Measurements from ENCODE around the gene SMCR8. TPM values are rescaled to one million over a fixed set of nuclear protein-coding genes. Genes with fewer than 3 reads are reported as not detected.
"Not testable (repeated sequence)": the region's sequence is repeated elsewhere in the genome, so short reads cannot be mapped to it uniquely, and the experiment has no call there.

SMCR8 gene
- total RNA-seq, 1 donor from 2014 or later: 10.8 TPM

DNA sequence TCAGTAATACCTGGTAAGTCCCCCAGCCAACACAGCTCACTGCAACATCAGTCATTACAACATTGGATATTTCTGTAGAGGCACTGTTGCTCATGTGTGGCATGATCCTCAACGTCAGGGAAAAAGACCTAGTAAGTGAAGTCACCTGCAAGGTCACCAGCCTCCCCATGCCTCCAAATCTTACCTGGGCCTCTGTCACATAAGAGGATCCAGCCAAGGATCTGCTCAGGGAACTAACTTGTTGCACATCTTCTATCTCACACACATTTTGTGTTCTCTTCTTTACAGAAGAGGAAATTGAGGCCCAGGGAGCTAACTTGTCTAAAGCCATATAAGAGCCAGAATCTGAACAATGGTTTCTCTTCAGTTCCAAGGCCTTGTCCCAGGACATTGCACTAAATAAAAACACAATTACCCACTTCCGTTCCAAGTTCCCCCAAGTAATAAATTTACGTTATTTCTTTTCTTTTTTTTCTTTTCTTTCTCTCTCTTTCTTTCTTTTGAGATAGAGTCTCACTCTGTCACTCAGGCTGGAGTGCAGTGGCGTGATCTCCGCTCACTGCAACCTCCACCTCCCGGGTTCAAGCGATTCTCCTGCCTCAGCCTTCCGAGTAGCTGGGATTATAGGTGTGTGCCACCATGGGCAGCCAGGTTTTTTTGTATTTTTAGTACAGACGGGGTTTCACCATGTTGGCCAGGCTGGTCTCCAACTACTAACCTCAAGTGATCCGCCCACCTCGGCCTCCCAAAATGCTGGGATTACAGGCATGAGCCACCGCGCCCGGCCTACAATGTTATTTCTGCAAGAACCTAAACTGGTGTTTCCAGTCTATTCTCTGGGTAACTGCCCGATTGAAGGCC is 47.0 kb downstream of the SMCR8 start:
- no peak for DNase-seq (ENCODE audit: low read depth)

DNA sequence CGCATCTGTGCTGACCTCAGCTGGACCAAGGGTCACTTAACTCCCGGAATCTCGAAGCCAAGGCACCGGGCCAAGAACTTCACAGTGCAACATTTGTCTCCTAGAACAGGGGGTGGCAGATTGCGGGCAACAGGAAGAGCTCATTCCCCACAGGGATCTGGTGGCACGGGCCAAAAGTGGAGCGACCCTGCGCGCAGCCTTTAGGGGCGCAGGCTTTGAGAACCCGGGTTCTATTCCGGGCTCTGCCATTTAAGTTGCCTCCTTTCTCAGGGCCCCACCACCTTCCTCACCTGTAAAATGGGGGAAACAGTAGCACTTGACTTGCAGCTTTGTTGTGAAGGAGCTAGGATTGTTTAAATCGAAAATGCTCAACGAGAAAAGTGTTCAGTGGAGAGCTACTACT is 47.6 kb downstream of the SMCR8 start:
- peak; percentile 80 for DNase-seq (ENCODE audit: low read depth)

DNA sequence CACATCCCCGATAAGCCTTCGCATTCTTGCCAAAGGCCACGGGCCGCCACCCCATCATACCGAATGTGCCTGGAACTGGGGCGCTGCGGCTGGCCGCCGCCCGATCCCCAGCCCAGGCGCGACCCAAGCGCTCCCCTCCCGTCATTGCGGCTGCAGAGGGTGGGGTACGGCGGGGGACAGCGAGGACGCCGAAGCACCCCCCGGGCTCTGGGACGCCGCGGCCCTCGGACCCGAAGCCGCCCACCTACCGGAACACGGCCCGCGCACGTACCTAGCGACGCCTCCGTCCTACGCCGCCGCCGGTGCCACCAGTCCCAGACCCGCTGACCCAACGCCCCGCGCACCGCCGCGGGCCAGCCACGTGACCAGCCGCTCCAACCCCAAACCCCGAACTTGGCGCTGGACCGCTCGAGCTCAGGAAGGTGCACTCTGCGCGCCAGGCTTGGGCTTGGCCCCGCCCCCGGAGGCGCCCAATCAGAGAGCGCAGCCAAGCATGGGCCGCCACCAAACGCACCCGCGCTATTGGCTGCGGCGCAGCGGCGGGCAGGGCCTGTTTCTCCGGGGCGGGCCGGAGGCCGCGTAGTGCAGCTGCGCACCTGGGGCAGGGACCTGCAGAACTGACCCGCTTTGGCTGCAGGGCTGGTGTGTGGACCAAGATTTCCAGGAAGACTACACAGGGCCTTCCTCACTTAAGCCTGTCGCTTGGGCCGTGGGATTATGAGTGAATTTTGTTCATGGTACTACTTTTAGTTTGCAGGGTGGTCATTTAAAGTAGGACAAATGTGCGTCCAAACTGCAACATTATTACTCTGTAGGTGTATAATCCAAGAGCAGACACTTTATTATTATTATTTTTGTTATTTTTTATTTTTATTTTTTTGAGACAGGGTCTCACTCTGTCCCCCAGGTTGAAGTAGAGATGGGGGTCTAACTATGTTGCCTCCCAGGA is 48.3 kb downstream of the SMCR8 start, which contains the start of gene SHMT1:
TSS of gene SHMT1 (minus strand) at position 450 of the 949 bp plus-strand sequence. CDS start 7,569 bp downstream, outside the sequence.
- DNase-seq (ENCODE audit: low read depth): peak; percentile 88

DNA sequence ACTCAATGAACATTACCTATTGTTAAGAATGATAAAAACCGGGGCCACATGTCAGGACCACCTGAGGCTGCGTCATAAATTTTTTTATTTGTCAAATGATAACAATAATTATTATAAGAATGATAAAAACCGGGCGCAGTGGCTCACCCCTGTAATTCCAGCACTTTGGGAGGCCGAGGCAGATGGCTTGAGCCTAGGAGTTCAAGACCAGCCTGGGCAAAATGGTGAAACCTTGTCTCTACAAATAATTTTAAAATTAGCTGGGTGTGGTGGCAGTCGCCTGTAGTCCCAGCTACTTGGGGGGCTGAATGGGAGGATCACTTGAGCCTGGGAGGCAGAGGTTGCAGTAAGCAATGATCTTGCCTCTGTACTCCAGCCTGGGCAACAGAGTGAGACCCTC is 49.1 kb downstream of the SMCR8 start:
- no peak for DNase-seq (ENCODE audit: low read depth)

DNA sequence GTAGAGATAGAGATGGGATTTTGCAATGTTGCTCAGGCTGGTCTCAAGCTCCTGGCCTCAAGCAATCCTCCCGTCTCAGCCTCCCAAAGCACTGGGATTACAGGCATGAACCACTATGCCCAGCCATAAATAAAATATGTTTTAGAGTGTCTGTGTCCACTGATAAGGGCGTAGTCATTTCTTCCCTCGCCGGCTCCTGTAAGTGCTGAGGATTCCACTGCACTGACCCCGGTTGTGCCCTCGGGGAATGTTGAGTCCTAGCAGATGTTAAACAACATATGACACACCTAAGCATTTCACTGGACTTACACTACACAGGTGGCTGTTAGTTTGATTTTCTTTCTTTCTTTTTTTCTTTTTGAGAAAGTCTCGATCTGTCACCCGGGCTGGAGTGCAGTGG is 53.9 kb downstream of the SMCR8 start:
- DNase-seq (ENCODE audit: low read depth): no peak

DNA sequence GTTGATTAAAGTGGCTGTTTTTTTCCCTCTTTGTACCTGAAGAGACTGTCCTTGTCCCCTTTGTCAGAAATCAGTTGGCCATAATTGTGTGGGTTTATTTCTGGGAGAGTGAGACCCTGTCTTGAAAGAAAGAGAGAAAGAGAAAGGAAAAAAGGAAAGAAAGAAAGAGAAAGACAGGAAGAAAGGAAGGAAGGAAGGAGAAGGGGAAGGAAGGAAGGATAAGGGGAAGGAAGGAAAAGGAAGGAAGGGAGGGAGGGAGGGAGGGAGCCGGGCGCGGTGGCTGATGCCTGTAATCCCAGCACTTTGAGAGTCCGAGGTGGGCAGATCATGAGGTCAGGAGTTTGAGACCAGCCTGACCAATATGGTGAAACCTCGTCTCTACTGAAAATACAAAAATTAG is 55.7 kb downstream of the SMCR8 start:
- no peak for DNase-seq (ENCODE audit: low read depth)

DNA sequence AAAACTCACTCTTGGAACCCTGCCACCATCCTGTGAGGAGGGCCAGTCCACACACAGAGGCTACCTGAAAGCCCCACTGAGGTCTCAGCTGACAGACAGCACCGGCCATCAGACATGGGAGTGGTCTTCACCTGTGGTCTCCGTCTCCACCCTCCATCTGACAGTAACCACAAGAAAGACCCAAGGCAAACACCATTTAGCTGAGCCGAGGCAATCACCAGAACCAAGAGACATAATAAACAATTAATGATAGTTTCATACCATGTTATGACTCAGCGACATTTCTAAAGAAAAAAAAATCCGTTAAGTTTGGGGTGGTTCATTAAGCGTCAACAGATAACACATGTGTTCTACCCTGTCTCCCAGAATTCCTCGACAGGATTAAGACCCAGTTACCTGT is 56.4 kb downstream of the SMCR8 start:
- DNase-seq (ENCODE audit: low read depth): no peak

DNA sequence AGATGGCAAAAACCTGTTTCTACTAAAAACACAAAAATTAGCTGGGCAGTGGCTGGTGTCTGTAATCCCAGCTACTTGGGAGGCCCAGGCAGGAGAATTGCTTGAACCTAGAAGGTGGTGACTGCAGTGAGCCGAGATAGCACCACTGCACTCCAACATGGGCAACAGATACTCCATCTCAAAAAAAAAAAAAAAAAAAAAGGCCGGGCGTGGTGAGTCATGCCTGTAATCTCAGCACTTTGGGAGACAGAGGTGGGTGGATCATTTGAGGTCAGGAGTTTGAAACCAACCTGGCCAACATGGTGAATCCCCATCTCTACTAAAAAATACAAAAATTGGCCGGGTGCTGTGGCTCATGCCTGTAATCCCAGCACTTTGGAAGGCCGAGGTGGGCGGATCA is 58.1 kb downstream of the SMCR8 start:
- not testable (repeated sequence) for DNase-seq (ENCODE audit: low read depth)

DNA sequence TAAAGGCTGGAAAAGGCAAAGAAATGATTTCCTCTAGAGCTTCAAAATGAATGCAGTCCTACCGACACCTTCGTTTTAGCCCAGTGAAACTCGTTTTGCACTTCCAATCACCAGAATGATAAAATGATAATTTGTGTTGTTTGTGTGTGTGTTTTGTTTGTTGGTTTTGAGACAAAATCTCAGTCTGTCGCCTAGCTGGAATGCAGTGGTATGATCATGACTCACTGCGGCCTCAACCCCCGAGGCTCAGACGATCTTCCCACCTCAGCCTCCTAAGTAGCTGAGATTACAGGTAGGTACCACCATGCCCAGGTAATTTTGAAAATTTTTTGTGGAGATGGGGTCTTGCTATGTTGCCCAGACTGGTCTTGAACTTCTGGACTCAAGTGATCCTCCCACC is 59.1 kb downstream of the SMCR8 start:
- DNase-seq (ENCODE audit: low read depth): no peak

Small RNA genes lying within 50 kb of the gene (microRNA-seq; reads per million reads assigned to microRNA genes)
- not detected for gene MIR6778

Other genes with a start within 250 kb of the SMCR8 start
- gene DRG2, start 227.3 kb upstream of the SMCR8 start, total RNA-seq: 52.3 and 67.2 TPM in 2 replicates
- 0.03 and 0.57 TPM in 2 replicates for gene MYO15A, start 206.5 kb upstream of the SMCR8 start, total RNA-seq
- gene ALKBH5, start 131.5 kb upstream of the SMCR8 start, total RNA-seq: 240 and 243 TPM in 2 replicates
- gene LLGL1, start 89.7 kb upstream of the SMCR8 start, total RNA-seq: 23.0 and 31.2 TPM in 2 replicates
- 497 and 558 TPM in 2 replicates for gene FLII, start 56.6 kb upstream of the SMCR8 start, total RNA-seq
- gene MIEF2, start 54.6 kb upstream of the SMCR8 start, total RNA-seq: 38.0 and 50.5 TPM in 2 replicates
- 33.0 and 35.8 TPM in 2 replicates for gene TOP3A, start 299 bp upstream of the SMCR8 start, total RNA-seq
- gene SHMT1, start 48.3 kb downstream of the SMCR8 start, total RNA-seq: 5.0 and 6.1 TPM in 2 replicates
- not detected in 2 replicates for gene EVPLL, start 62.5 kb downstream of the SMCR8 start, total RNA-seq
- not detected in 2 replicates for gene LGALS9C, start 161.5 kb downstream of the SMCR8 start, total RNA-seq

Measured in myocyte (in vitro differentiated cells).